Left lung (tissue), 10 donors: ENCODE data around the gene SLC12A8. TPM values are rescaled to one million over a fixed set of nuclear protein-coding genes. Genes with fewer than 3 reads are reported as not detected.

ENCODE experiments used
- ATAC-seq: fragments of 200-7000 bp; cut with Tn5 transposase; one replicate; pipeline ENCODE4 v1.9.1; 2020; ENCODE audit warnings: moderate library complexity
- DNase-seq, 4 donors: peaks; one replicate each; pipeline ENCODE4 v3.0.0-alpha.2; 2013 to 2020
- H3K27ac ChIP-seq, 2 donors: fragments of 200-600 bp; sonication (generic) in 1 of 2; one replicate each; pipeline versions ENCODE4 v1.5.0 to v1.8.0; 2020 to 2021
- H3K27me3 ChIP-seq, 2 donors: fragments of 200-600 bp; sonication (generic) in 1 of 2; one replicate each; pipeline versions ENCODE4 v1.5.0 to v1.8.0; 2020 to 2021
- H3K36me3 ChIP-seq, 2 donors: fragments of 200-600 bp; sonication (generic) in 1 of 2; one replicate each; pipeline versions ENCODE4 v1.5.0 to v1.8.0; 2020 to 2021
- H3K4me1 ChIP-seq, 2 donors: fragments of 200-600 bp; one replicate each; pipeline ENCODE4 v1.8.0; 2021
- H3K4me3 ChIP-seq, 2 donors: fragments of 200-600 bp; sonication (generic) in 1 of 2; one replicate each; pipeline versions ENCODE4 v1.5.0 to v1.8.0; 2020 to 2021; ENCODE audit warnings: mild to moderate bottlenecking in 1 of 2
- H3K9me3 ChIP-seq, 2 donors: fragments of 200-600 bp; sonication (generic) in 1 of 2; one replicate each; pipeline versions ENCODE4 v1.5.0 to v1.8.0; 2020 to 2021
- intact Hi-C, 2 donors: fragments of 100-400 bp; cut with DNase I; formaldehyde crosslinking; loops; one replicate each; pipeline versions ENCODE4 v1.11.2 to v1.14.2; 2022
- polyA plus RNA-seq, 6 donors: library from polyadenylated mRNA; unstranded; fragments of 120-200 nt; gene quantifications; one replicate each; pipeline ENCODE4 v1.2.1, GENCODE V29; 2013; ENCODE audit not compliant: insufficient read length in 6 of 6
- total RNA-seq, 2 donors: library from RNA; stranded (reverse); fragmentation: NEBNext Ultra II Directional; extraction: Animal tissue kit (Norgen Biotek cat#: 25700); gene quantifications; one replicate each; pipeline ENCODE4 v1.2.1, GENCODE V29; 2021
- TF ChIP-seq, protein P1 (sequence below), 2 donors: fragments of 200-600 bp; sonication (generic) in 1 of 2; IDR thresholded peaks; one replicate each; pipeline versions ENCODE4 v1.5.0 to v1.8.0; 2021; ENCODE audit warnings: antibody characterized with exemption in 2 of 2
- donor health status: DM: no; HTN: yes; CAD: no.
- donor health status: DM: no; HTN: no; CAD: no.

The SLC12A8 gene
- total and polyA plus RNA-seq, 8 donors: 1.1 to 17.1 (median 1.6) TPM

DNA sequence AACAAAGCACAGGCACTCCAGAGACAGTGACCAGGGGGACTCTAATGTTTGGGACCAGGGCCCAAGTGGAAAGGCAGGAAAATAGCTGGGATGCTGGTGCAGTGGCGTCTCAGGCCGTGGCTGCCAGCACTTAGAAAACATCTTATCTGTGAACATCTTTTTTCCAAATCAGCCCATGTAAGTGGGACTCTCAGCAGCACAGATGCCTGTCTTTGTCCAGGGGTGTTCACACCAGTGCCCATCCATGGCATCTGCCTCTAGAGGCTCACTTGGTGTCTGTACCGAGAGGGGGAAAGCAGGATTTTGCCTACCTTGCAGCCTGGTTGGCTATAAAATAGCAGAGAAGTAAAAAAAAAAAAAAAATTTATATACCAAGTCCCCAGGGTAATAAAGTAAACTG, 26.7 kb downstream of the SLC12A8 start:
- TF ChIP-seq, protein P1, sequence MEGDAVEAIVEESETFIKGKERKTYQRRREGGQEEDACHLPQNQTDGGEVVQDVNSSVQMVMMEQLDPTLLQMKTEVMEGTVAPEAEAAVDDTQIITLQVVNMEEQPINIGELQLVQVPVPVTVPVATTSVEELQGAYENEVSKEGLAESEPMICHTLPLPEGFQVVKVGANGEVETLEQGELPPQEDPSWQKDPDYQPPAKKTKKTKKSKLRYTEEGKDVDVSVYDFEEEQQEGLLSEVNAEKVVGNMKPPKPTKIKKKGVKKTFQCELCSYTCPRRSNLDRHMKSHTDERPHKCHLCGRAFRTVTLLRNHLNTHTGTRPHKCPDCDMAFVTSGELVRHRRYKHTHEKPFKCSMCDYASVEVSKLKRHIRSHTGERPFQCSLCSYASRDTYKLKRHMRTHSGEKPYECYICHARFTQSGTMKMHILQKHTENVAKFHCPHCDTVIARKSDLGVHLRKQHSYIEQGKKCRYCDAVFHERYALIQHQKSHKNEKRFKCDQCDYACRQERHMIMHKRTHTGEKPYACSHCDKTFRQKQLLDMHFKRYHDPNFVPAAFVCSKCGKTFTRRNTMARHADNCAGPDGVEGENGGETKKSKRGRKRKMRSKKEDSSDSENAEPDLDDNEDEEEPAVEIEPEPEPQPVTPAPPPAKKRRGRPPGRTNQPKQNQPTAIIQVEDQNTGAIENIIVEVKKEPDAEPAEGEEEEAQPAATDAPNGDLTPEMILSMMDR (IDR thresholded peaks at IDR 0.05): no peak
- H3K27me3 ChIP-seq: no peaks in the 10 kb centered on the region
- H3K36me3 ChIP-seq: peaks cover 0 to 7% of the 10 kb centered on the region in 2 donors
- no peak overlapping the region for H3K4me3 ChIP-seq
- no peak overlapping the region for H3K27ac ChIP-seq
- DNase-seq: no peak
- no peaks in the 10 kb centered on the region for H3K4me1 ChIP-seq
- intact Hi-C loops: no loop called here
- ATAC-seq: no peak
- no peaks in the 10 kb centered on the region for H3K9me3 ChIP-seq

- H3K4me1 ChIP-seq: no peaks in the 10 kb centered on the region
- intact Hi-C loops: no loop called here
These were observed 32.7 kb downstream of the SLC12A8 start for GRCh38 chr3:125179884-125180240.

GRCh38 chr3:125179143-125179883, 33.2 kb downstream of the SLC12A8 start:
- Histone ChIP-seq H3K4me3 (no peak overlapping the region), H3K27ac (no peak overlapping the region), H3K36me3 (no peaks in the 10 kb centered on the region), H3K27me3 (no peaks in the 10 kb centered on the region), H3K9me3 (peaks cover 0 to 1% of the 10 kb centered on the region in 2 donors), H3K4me1 (no peaks in the 10 kb centered on the region)
- TF ChIP-seq, protein P1 (IDR thresholded peaks at IDR 0.05): no peak
- intact Hi-C loops: no loop called here
- ATAC-seq (no peak), DNase-seq (no peak)

More at GRCh38 chr3:125179884-125180240, 32.7 kb downstream of the SLC12A8 start:
- H3K36me3 ChIP-seq: no peaks in the 10 kb centered on the region
- no peak overlapping the region for H3K4me3 ChIP-seq
- no peak for ATAC-seq
- no peak overlapping the region for H3K27ac ChIP-seq
- no peak for DNase-seq
- TF ChIP-seq, protein P1 (IDR thresholded peaks at IDR 0.05): no peak
- H3K27me3 ChIP-seq: no peaks in the 10 kb centered on the region
- no peaks in the 10 kb centered on the region for H3K9me3 ChIP-seq

GRCh38 chr3:125177746-125178145, 34.8 kb downstream of the SLC12A8 start:
- TF ChIP-seq, protein P1 (IDR thresholded peaks at IDR 0.05): no peak
- Histone ChIP-seq H3K9me3 (peaks cover 0 to 5% of the 10 kb centered on the region in 2 donors), H3K36me3 (no peaks in the 10 kb centered on the region), H3K27me3 (no peaks in the 10 kb centered on the region), H3K4me1 (no peaks in the 10 kb centered on the region), H3K27ac (no peak overlapping the region), H3K4me3 (no peak overlapping the region)
- ATAC-seq: no peak
- intact Hi-C loops: no loop called here
- no peak for DNase-seq

- DNase-seq (no peak), ATAC-seq (no peak)
- H3K36me3 ChIP-seq: no peaks in the 10 kb centered on the region
- no peaks in the 10 kb centered on the region for H3K4me1 ChIP-seq
- intact Hi-C loops: no loop called here
- H3K27me3 ChIP-seq: no peaks in the 10 kb centered on the region
- H3K27ac ChIP-seq: no peak overlapping the region
- no peak overlapping the region for H3K4me3 ChIP-seq
- TF ChIP-seq, protein P1 (IDR thresholded peaks at IDR 0.05): no peak
- H3K9me3 ChIP-seq: peaks cover 0 to 5% of the 10 kb centered on the region in 2 donors
These were observed 37.1 kb downstream of the SLC12A8 start for GRCh38 chr3:125175295-125176078.
